NCI-H1092 (cell line): ENCODE measurements around the gene BTRC.

Experiments used
- DNase-seq: peaks from one replicate; lab custom pipeline; 2025; lab: John Stamatoyannopoulos, UW

The BTRC gene

GRCh38 chr10:101484175-101484745, 130.3 kb downstream of the BTRC start:
- no peak for DNase-seq

DNA sequence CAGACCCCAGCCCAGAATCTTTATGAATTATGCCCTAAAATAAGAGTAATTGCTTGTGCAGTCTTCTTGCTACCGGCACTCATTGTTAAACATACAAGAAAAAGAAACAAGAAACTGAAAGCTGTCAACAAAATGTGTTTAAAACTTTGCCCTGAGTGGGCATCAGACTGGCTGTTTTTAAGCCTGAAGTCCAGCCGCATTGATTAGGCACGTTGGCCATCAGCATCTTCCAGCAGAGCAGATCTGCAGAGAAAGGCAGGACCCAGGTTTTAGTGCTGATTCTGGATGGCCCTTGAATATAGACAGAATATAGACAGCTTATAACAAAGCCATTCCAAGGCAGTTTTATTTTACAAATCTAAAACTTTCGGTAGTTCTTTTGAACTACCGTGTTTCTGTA, 131.2 kb downstream of the BTRC start:
- DNase-seq, result no peak

GRCh38 chr10:101485681-101486554, 132.0 kb downstream of the BTRC start:
- DNase-seq, result peak; percentile 70

GRCh38 chr10:101487399-101487798, 133.4 kb downstream of the BTRC start:
- DNase-seq, result no peak

DNA sequence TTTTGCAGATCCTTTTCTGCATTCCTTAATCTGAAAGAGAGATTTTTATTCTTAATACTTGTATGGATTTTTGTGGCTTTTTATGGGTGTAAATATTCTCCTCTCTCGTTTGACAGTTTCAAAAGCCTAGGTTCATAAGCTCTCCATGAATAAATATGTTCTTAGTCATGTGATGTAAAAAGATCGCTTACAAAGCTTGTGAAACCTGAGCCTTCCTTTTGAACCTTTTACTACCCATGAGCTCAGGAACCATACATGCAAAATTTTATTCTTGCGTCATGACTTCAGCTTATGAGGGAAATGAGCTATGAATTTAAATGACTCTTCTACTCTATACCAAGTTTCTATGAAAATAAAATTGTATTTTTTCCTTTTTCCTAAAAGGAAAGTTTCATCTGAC, 135.4 kb downstream of the BTRC start:
- DNase-seq, result peak; percentile 32

DNA sequence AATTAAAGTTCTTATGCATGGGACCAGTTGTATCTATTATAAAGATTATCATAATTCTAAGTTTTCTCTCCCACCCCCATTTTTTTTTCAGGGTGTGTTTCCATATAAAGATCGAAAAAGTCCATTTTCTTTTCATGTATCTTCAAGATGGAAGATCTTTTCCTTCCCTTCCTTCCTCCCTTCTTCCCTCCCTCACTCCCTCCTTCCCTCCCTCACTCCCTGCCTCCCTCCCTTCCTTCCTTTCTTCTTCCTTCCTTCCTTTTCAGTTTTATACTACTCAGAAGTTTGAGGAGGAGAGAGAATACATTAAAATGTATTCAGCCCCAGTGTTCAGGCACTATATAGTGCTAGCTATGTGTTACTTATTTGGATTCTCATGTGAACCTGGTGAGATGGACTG, 136.1 kb downstream of the BTRC start:
- no peak for DNase-seq

GRCh38 chr10:101492205-101492604, 138.2 kb downstream of the BTRC start:
- DNase-seq, result no peak

DNA sequence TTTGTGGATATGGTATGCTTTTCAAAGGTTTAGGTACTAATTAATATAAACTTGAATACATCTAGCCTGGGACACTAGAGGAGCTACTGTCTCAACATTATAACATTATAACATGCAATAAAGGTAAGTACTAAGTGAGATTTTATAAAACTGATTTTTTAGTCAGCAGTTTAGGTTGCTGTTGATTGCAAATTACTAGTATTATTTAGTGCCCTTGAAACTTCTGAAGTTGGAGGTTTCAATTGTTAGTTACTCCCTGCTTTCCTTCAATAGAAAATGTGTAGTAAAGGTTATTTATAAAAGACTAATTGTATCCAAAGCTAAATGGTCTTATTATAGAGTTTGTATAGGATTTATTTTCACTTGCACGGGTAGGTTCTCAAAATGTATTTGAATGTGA, 138.8 kb downstream of the BTRC start:
- DNase-seq, result no peak

- DNase-seq, result no peak
These were observed 139.3 kb downstream of the BTRC start for GRCh38 chr10:101493249-101493648.

DNA sequence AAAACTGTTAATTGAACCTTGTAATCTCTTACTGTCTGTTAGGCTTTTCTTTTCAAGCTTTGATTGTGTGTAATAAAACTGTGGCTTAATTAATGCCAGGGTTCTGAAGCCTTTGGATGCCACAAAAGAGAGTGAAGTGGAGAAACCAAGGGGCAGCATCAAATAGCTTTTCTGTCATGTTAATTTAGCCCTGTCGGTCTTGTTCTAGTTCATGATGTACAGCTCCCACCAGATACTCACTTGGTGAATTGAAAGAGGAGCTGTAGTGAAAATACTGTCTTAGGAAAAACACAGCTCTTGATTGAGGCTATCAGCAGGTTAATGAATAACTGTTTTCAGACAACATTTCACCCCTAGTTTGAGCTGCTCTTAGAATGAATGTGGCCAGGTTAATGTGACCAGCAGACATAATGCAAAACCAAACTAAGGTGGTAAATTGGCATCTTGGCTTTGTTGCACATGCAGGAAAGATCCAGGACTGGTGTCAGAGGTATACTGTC, 139.9 kb downstream of the BTRC start:
- no peak for DNase-seq

DNA sequence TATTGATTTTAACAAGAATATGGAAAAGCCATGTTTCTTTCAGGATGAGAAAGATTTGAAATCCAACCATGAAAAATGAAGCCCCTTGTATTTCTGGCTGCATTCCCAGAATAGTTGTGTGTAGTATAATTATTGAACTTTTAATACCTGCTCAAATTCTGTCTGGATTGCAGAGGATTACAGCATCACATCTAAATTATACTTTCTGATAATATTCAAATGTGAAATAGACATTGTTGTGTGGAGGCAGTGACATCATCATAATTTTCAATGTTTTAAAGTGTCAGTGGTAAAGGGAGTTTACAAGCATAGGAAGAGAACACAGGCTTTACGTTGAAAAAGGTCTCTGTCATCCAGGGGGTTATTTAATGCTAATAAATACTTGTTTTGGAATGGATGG, 140.7 kb downstream of the BTRC start:
- DNase-seq, result no peak

GRCh38 chr10:101495324-101495925, 141.5 kb downstream of the BTRC start:
- no peak for DNase-seq

GRCh38 chr10:101504438-101504837, 150.5 kb downstream of the BTRC start:
- no peak for DNase-seq

GRCh38 chr10:101506829-101507661, 153.1 kb downstream of the BTRC start:
- DNase-seq, result no peak

GRCh38 chr10:101507828-101508227, 153.9 kb downstream of the BTRC start:
- no peak for DNase-seq

- no peak for DNase-seq
These were observed 158.0 kb downstream of the BTRC start for GRCh38 chr10:101511938-101512337.

GRCh38 chr10:101512738-101513137, 158.8 kb downstream of the BTRC start:
- no peak for DNase-seq

- DNase-seq, result no peak
These were observed 159.8 kb downstream of the BTRC start for GRCh38 chr10:101513733-101514132.

- DNase-seq, result no peak
These were observed 171.9 kb downstream of the BTRC start for GRCh38 chr10:101525848-101526247.

DNA sequence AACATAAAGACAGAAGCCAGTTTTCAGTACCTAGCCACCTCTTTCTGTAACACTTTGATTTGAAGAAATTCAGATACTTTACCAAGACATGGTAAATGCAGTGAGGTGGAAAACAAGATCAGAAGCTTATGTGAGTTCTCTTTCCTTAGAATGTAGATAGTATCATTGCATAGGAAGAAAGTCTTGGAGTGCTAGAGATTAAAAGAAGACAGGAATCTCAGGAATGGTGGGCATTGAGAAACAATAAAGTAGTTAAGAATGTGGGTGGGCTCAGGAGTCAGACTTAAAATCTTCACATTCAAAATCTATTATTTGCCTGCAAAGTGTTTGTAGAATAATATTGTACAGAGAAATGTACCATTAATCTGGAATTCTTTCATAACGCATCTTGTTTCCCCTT, 175.2 kb downstream of the BTRC start:
- DNase-seq, result no peak

- no peak for DNase-seq
These were observed 176.0 kb downstream of the BTRC start for GRCh38 chr10:101529725-101530553.
